ENCODE data around the gene FAM210B.

FAM210B gene, protein sequence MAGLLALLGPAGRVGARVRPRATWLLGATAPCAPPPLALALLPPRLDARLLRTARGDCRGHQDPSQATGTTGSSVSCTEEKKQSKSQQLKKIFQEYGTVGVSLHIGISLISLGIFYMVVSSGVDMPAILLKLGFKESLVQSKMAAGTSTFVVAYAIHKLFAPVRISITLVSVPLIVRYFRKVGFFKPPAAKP

DNA sequence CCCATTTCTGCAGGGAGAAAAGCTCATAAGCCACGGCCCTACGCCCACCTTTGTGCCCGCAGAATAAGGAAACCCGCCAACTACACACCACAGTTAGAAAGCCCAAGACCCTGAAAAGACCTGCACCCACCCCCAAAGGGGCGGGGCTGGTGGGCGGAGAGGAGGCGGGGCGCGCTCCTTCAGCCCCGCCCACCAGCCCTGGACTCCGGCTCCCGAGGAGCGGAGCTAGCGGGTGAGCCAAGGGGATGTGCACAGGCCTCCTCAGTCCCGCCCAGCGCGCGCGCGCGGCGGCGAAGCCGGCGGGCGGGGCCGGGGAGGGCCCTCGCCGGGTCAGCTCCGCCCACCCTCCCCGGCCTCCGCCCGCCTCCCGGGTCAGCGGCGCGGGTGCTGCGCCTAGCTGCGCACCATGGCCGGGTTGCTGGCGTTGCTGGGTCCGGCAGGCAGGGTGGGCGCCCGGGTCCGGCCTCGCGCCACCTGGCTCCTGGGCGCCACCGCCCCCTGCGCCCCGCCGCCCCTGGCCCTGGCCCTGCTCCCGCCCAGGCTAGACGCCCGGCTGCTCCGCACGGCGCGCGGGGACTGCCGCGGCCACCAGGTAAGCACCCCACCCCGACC is at the start of gene FAM210B:
FAM210B (plus strand) TSS at position 375 of the 612 bp plus-strand sequence; CDS start at position 407, 32 bp downstream.
- H3K9me2 ChIP-seq (replicated peaks; ENCODE audit: insufficient read depth, low read length), result no peaks in the 10 kb centered on the region
- no peaks in the 10 kb centered on the region for H3K9me3 ChIP-seq (ENCODE audit: insufficient read depth, low read length)
- H3K27ac ChIP-seq (ENCODE audit: low read depth, low read length), result no peak within 1 kb of the TSS
- H3K27me3 ChIP-seq (ENCODE audit: low read length), result no peaks in the 10 kb centered on the region
- H3K4me3 ChIP-seq (ENCODE audit: insufficient read depth, low read length, poor library complexity, severe bottlenecking), result peak within 1 kb of the TSS; percentile 45
- H3K79me2 ChIP-seq (ENCODE audit: insufficient read depth, low read length), result no peaks in the 10 kb centered on the region
- H4K20me1 ChIP-seq (ENCODE audit: low read depth, low read length), result no peaks in the 10 kb centered on the region
- H3F3A ChIP-seq (ENCODE audit: insufficient read depth), result no peaks in the 10 kb centered on the region
- TF ChIP-seq, protein P1, sequence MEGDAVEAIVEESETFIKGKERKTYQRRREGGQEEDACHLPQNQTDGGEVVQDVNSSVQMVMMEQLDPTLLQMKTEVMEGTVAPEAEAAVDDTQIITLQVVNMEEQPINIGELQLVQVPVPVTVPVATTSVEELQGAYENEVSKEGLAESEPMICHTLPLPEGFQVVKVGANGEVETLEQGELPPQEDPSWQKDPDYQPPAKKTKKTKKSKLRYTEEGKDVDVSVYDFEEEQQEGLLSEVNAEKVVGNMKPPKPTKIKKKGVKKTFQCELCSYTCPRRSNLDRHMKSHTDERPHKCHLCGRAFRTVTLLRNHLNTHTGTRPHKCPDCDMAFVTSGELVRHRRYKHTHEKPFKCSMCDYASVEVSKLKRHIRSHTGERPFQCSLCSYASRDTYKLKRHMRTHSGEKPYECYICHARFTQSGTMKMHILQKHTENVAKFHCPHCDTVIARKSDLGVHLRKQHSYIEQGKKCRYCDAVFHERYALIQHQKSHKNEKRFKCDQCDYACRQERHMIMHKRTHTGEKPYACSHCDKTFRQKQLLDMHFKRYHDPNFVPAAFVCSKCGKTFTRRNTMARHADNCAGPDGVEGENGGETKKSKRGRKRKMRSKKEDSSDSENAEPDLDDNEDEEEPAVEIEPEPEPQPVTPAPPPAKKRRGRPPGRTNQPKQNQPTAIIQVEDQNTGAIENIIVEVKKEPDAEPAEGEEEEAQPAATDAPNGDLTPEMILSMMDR (IDR thresholded peaks at IDR 0.05; ENCODE audit: insufficient read depth, low read length, poor library complexity, severe bottlenecking), result no peak
- no peak for TF ChIP-seq EZH2phosphoT487 (conservative IDR thresholded peaks at IDR 0.05; ENCODE audit: low read length)
- H3K9ac ChIP-seq (ENCODE audit: low read length), result peak within 1 kb of the TSS; percentile 40; the same call in 1 of the 2 replicates
- peak within 1 kb of the TSS; percentile 66 for H2AFZ ChIP-seq (ENCODE audit: low read depth, low read length, severe bottlenecking)
- no peaks in the 10 kb centered on the region for H3K36me3 ChIP-seq (ENCODE audit: low read length)
- peak within 1 kb of the TSS; percentile 62 for H3K4me2 ChIP-seq (ENCODE audit: low read depth, low read length, poor library complexity, severe bottlenecking)

DNA sequence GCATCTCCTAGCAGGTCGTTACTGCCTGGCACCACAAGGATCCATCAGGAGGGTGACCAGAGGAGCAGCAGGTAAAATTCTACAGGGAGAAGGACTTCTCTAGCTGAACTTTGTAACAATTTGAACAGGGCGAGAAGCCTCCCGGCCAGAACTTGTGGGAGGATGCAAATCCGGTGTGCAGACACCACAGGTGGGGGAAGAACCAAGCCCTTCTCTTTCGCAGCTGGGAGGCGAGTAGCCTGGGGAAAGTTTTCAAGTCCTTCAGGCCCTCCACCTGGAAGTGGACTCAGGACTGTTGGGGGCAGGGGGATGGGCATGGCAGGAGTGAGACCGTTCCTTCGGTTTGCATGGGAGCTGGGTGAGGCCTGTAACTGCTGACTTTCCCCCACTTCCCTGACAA is 42.7 kb upstream of the FAM210B start:
- TF ChIP-seq, protein P1 (IDR thresholded peaks at IDR 0.05; ENCODE audit: insufficient read depth, low read length, poor library complexity, severe bottlenecking), result no peak
- no peak for TF ChIP-seq EZH2phosphoT487 (conservative IDR thresholded peaks at IDR 0.05; ENCODE audit: low read length)
- Histone ChIP-seq H3K9me3 (ENCODE audit: insufficient read depth, low read length) (no peaks in the 10 kb centered on the region; the same call in 1 of the 2 replicates), H3K4me2 (ENCODE audit: low read depth, low read length, poor library complexity, severe bottlenecking) (no peak overlapping the region), H3K79me2 (ENCODE audit: insufficient read depth, low read length) (no peaks in the 10 kb centered on the region), H3K27ac (ENCODE audit: low read depth, low read length) (no peak overlapping the region), H2AFZ (ENCODE audit: low read depth, low read length, severe bottlenecking) (no peak overlapping the region), H3F3A (ENCODE audit: insufficient read depth) (no peaks in the 10 kb centered on the region), H3K9ac (ENCODE audit: low read length) (no peak overlapping the region), H3K4me3 (ENCODE audit: insufficient read depth, low read length, poor library complexity, severe bottlenecking) (no peak overlapping the region), H3K36me3 (ENCODE audit: low read length) (no peaks in the 10 kb centered on the region), H3K9me2 (replicated peaks; ENCODE audit: insufficient read depth, low read length) (no peaks in the 10 kb centered on the region), H4K20me1 (ENCODE audit: low read depth, low read length) (no peaks in the 10 kb centered on the region), H3K27me3 (ENCODE audit: low read length) (no peaks in the 10 kb centered on the region; the same call in 1 of the 2 replicates)

DNA sequence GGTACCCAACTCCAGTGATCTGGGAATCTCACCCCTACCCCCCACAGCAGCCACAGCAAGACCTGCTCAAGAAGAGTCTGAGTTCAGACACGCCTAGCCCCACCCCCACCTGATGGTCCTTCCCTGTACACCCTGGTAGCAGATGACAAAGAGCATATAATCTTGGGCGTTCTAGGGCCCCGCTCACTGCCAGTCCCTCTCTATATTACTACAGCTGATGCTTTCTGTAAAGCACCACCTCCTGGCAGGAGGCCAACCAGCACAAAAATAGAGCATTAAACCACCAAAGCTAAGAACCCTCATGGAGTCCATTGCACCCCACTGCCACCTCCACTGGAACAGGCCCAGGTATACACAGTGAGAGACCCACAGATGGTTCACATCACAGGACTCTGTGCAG is 42.3 kb upstream of the FAM210B start:
- no peak overlapping the region for H2AFZ ChIP-seq (ENCODE audit: low read depth, low read length, severe bottlenecking)
- no peaks in the 10 kb centered on the region for H3K27me3 ChIP-seq (ENCODE audit: low read length)
- no peak for TF ChIP-seq EZH2phosphoT487 (conservative IDR thresholded peaks at IDR 0.05; ENCODE audit: low read length)
- TF ChIP-seq, protein P1 (IDR thresholded peaks at IDR 0.05; ENCODE audit: insufficient read depth, low read length, poor library complexity, severe bottlenecking), result no peak
- H3K4me2 ChIP-seq (ENCODE audit: low read depth, low read length, poor library complexity, severe bottlenecking), result no peak overlapping the region
- no peaks in the 10 kb centered on the region for H4K20me1 ChIP-seq (ENCODE audit: low read depth, low read length)
- no peaks in the 10 kb centered on the region for H3K9me2 ChIP-seq (replicated peaks; ENCODE audit: insufficient read depth, low read length)
- no peak overlapping the region for H3K27ac ChIP-seq (ENCODE audit: low read depth, low read length)
- no peaks in the 10 kb centered on the region for H3F3A ChIP-seq (ENCODE audit: insufficient read depth)
- no peak overlapping the region for H3K9ac ChIP-seq (ENCODE audit: low read length)
- no peak overlapping the region for H3K4me3 ChIP-seq (ENCODE audit: insufficient read depth, low read length, poor library complexity, severe bottlenecking)
- H3K9me3 ChIP-seq (ENCODE audit: insufficient read depth, low read length), result no peaks in the 10 kb centered on the region; the same call in 1 of the 2 replicates
- no peaks in the 10 kb centered on the region for H3K36me3 ChIP-seq (ENCODE audit: low read length)
- no peaks in the 10 kb centered on the region for H3K79me2 ChIP-seq (ENCODE audit: insufficient read depth, low read length)
